Nephron (organoid): ENCODE data around the gene TERB1.

Experiments used
- H3K27ac Mint-ChIP-seq, 3 experiments: 2 replicates each; pipeline ENCODE4 v1.8.0; 2020; ENCODE audit warnings: mixed read lengths in 3 of 3, mild to moderate bottlenecking in 2 of 3, moderate library complexity in 1 of 3
- H3K27me3 Mint-ChIP-seq: 2 replicates; pipeline ENCODE4 v1.8.0; 2021; ENCODE audit warnings: low read depth, mild to moderate bottlenecking, moderate library complexity, mixed read lengths
- H3K36me3 Mint-ChIP-seq: 2 replicates; pipeline ENCODE4 v1.8.0; 2020; ENCODE audit warnings: low read depth, mixed read lengths
- H3K4me1 Mint-ChIP-seq: 2 replicates; pipeline ENCODE4 v1.8.0; 2020; ENCODE audit warnings: mixed read lengths
- H3K4me3 Mint-ChIP-seq, 3 experiments: 2 replicates each; pipeline ENCODE4 v1.8.0; 2020; ENCODE audit warnings: mild to moderate bottlenecking in 3 of 3, mixed read lengths in 3 of 3, moderate library complexity in 2 of 3
- H3K9me3 Mint-ChIP-seq: 2 replicates; pipeline ENCODE4 v1.8.0; 2020; ENCODE audit warnings: mixed read lengths
- CTCF ChIP-seq, 3 experiments: fragments of 200-600 bp; sonication (generic); IDR thresholded peaks; one replicate each; pipeline ENCODE4 v1.5.0; 2021; ENCODE audit warnings: antibody characterized with exemption in 3 of 3; ENCODE audit not compliant: unreplicated experiment in 3 of 3

Gene TERB1

DNA sequence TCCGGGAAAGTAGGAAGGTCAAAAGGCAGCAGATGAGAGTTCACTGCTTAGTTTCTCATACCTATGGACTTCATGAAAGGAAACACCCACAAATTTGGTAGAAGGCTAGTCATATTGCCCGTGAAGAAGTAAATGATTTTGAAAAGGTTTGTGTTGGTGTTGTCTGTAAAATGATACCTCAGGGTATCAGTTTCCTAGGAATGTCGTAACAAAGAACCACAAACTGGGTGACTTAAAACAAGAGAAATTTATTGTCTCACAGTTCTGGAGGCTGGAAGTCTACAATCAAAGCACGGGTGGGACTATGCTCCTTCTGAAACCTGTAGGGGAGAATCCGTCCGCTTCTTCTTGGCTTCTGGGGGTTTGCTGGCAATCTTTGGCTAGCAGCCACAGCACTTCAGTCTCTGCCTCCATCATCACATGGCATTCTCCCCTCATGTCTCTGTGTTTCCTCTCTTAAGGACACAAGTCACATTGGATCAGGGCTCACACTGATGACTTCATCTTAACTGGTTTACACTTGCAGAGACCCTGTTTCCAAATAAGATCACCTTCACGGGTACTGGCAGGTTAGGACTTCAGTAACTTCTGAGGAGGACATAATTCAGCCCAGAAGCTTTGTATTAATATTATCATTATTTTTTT lies 31.4 kb upstream of the TERB1 start:
- Mint-ChIP-seq H3K27ac (no peak overlapping the region), H3K4me1 (peaks cover 8% of the 10 kb centered on the region), H3K27me3 (peaks cover 10% of the 10 kb centered on the region), H3K4me3 (peak overlapping the region; percentile 56 to 80 (median 69)), H3K36me3 (peaks cover 6% of the 10 kb centered on the region), H3K9me3 (no peaks in the 10 kb centered on the region)
- TF ChIP-seq CTCF (IDR thresholded peaks at IDR 0.05; ENCODE audit: unreplicated experiment in 3 of 3), result no peak

DNA sequence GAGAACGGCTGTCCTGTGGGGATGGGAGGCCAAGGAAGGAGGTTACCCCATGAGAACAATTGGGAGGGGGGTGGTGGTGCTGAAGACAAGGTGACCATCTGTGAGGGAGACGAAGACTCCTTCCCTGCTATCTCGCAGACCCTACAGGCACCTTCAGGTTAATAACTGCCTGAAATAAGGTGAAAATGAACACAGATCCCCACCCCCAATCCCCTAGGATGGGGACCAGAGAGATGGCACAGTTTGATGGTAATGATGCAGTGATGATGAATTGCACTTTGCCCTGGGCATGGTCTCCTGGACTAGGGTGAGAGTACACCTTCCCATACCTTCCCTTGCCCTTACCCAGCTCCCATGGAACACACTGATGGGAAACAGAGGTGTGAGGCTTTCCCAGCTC lies 30.8 kb upstream of the TERB1 start:
- peaks cover 10% of the 10 kb centered on the region for H3K36me3 Mint-ChIP-seq
- peak overlapping the region; percentile 43 to 80 (median 69) for H3K4me3 Mint-ChIP-seq
- H3K27me3 Mint-ChIP-seq, result peaks cover 10% of the 10 kb centered on the region
- H3K27ac Mint-ChIP-seq, result no peak overlapping the region
- no peak for TF ChIP-seq CTCF (IDR thresholded peaks at IDR 0.05; ENCODE audit: unreplicated experiment in 3 of 3)
- H3K4me1 Mint-ChIP-seq, result peaks cover 8% of the 10 kb centered on the region
- H3K9me3 Mint-ChIP-seq, result no peaks in the 10 kb centered on the region

GRCh38 chr16:66830422-66831404 lies 29.3 kb upstream of the TERB1 start, which contains the start of gene NAE1:
TSS of gene NAE1 (minus strand) at chr16:66830976. CDS start at chr16:66830899, 77 bp downstream.
- peak; percentile 98 to 100 (median 99) for TF ChIP-seq CTCF (IDR thresholded peaks at IDR 0.05; ENCODE audit: unreplicated experiment in 3 of 3)
- Mint-ChIP-seq H3K27ac (peak within 1 kb of the TSS in 1 of 3 experiments; percentile 70), H3K4me3 (peak within 1 kb of the TSS; percentile 77 to 86 (median 83)), H3K9me3 (no peaks in the 10 kb centered on the region), H3K27me3 (peaks cover 6% of the 10 kb centered on the region), H3K4me1 (peaks cover 8% of the 10 kb centered on the region), H3K36me3 (peaks cover 18% of the 10 kb centered on the region)

DNA sequence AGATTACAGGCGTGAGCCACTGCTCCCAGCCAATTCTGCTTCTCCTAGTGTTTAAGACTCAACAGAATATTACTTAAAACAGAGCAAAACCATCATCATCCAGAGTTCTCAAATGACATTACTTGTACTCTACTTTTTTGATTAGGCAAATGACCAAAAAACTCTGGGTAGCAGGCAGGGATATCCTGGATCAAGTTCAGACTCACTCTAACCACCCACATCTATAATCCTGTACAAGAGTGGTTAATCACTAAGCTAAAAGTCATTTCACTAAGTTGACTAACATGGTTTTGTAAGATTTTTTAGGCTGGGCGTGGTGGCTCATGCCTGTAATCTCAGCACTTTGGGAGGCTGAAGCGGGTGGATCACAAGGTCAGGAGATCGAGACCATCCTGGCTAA lies 22.6 kb upstream of the TERB1 start:
- no peaks in the 10 kb centered on the region for H3K9me3 Mint-ChIP-seq
- no peak for TF ChIP-seq CTCF (IDR thresholded peaks at IDR 0.05; ENCODE audit: unreplicated experiment in 3 of 3)
- no peaks in the 10 kb centered on the region for H3K27me3 Mint-ChIP-seq
- H3K4me3 Mint-ChIP-seq, result no peak overlapping the region
- H3K4me1 Mint-ChIP-seq, result peaks cover 1% of the 10 kb centered on the region
- peaks cover 64% of the 10 kb centered on the region for H3K36me3 Mint-ChIP-seq
- no peak overlapping the region for H3K27ac Mint-ChIP-seq

DNA sequence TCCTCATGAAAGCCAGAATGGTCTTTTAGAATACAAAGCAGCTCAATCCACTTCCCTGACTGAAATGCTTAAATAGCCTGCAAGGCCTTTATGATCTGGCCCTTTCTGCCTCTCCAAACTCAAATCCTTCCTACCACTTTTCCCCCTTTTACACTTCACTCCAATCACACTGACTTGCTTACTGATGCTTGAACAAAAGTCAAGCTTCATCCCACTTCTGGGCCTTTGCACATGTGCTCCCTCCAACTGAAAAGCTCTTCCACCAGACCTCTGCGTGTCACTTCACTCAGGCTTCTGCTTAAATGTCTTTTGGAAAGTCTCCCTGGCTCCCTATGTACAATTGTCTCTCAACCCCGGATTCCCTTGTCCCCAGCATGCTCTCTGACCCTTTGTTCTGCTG lies 13.3 kb upstream of the TERB1 start:
- peaks cover 87% of the 10 kb centered on the region for H3K36me3 Mint-ChIP-seq
- TF ChIP-seq CTCF (IDR thresholded peaks at IDR 0.05; ENCODE audit: unreplicated experiment in 3 of 3), result no peak

More for the DNA sequence above, 13.3 kb upstream of the TERB1 start:
- Mint-ChIP-seq H3K9me3 (no peaks in the 10 kb centered on the region), H3K27ac (no peak overlapping the region), H3K27me3 (no peaks in the 10 kb centered on the region), H3K4me1 (no peaks in the 10 kb centered on the region), H3K4me3 (no peak overlapping the region)
